Left forelimb (tissue), 1 donor: ENCODE data around the gene ITPR3.

Experiments
- DNase-seq: peaks from one replicate; pipeline ENCODE4 v3.0.0-alpha.2; 2018; ENCODE audit warnings: low spot score

ITPR3 gene

DNA sequence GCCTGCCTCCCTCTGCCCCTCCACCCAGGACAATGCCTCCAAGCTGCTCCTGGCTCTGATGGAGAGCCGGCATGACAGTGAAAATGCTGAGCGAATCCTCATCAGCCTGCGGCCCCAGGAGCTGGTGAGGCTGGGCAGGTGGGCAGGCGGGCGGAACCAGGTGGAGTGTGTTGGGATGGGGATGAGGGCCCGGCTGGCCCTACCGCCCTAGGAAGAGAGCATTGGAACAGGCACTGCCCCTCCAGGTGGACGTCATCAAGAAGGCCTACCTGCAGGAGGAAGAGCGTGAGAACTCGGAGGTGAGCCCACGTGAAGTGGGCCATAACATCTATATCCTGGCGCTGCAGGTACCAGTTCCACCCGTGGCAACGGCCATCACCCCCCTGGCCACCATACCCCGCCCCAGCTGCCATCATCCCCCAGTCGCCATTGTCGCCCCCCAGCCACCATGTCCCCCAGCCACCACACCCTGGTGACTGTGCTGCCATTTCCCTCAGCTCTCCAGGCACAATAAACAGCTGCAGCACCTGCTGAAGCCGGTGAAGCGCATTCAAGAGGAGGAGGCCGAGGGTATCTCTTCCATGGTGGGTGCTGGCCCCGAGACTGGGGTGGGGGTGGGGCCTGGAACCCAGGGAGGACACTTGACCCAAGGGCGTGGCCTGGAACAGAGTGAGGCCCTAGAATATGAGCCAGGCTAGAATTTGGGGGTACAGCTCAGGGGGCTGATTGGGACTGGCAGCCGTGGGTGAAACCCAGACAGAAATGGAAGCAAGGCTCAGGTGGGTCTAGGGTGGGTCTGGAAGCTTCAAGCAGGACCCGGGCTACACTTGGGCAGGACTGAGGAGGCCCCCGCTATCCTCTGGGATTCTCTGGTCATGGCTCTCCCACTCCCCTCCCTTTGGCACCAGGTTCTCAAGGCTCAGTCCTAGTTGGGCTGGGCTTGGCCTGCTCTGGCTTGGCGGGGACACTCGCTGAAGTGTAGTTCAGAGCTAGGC, 66.2 kb downstream of the ITPR3 start:
- no peak for DNase-seq

DNA sequence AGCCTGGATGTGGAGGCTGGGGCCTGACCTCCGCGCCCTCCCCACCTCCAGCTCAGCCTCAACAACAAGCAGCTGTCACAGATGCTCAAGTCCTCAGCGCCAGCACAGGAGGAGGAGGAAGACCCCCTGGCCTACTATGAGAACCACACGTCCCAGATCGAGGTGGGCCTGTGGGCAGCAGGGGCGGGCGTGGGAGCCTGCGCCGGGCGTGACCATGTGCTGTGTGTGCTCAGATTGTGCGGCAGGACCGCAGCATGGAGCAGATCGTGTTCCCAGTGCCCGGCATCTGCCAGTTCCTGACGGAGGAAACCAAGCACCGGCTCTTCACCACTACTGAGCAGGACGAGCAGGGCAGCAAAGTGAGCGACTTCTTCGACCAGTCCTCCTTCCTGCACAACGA, 66.9 kb downstream of the ITPR3 start:
- DNase-seq: no peak

DNA sequence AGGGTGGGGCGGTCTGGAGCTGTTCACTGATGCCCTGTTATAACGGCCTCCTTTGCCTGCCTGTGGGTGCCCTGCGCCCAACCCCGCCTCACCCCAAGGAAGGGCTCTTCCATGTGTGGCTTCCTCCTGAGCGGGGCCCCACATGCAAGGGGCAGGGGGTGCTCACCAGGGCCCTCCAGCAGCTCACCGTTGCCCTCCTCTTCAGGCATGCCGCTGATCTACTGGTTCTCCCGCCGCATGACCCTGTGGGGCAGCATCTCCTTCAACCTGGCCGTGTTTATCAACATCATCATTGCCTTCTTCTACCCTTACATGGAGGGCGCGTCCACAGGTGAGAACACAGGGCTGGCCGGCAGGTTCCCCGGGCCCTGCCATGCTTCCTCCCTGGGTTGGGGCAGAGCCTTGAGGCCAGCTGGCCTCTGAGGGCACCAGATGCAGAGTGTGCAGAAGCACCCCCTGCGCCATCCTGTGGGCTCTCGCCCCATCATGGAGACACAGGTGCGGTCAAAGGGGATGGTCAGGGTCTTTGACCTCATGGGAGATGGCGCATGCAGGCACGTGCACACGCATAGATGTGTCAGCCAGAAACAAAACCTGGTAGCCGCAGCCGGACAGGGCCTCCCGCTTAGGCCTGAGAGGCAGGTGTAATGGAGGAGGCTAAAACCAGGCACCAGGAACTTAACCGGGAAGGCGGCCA, 67.5 kb downstream of the ITPR3 start:
- no peak for DNase-seq

GRCh38 chr6:33689148-33689494, 68.0 kb downstream of the ITPR3 start:
- no peak for DNase-seq

- no peak for DNase-seq
These were observed 68.8 kb downstream of the ITPR3 start for GRCh38 chr6:33689879-33690278.

DNA sequence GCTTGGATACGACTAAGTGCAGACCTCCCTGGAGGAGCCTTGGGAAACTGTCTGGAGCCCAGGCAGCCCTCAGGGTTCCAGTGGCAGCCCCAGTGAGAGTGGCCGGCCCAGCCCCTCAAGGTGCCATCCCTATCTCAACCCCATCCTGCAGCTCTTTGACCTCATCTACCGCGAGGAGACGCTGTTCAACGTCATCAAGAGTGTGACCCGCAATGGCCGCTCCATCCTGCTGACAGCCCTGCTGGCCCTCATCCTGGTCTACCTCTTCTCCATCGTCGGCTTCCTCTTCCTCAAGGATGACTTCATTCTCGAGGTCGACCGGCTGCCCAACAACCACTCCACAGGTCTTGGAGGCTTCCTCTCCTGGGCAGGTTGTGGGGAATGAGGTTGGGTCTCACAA, 69.6 kb downstream of the ITPR3 start:
- DNase-seq: no peak

DNA sequence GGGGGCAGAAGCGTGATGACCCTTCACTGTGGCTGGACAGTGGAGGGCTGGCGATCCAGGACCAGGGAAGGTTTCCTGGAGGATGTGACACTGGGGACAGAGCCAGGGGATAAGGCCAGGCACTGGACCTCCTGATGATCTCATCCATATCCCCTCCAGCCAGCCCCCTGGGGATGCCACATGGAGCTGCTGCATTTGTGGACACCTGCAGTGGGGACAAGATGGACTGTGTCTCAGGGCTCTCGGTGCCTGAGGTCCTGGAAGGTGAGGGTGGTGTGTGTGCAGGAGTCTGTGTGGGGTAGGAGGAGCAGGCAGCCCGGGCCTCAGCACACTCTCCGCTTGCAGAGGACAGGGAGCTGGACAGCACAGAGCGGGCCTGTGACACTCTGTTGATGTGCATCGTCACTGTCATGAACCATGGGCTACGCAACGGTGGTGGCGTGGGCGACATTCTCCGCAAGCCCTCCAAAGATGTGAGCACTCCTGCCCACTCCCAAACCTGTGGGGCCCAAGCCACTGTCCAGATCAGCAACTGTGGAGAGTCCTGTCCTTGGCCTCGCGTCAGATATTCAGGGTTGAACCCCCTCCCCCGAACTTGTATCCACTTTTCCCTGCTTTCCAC, 70.4 kb downstream of the ITPR3 start:
- no peak for DNase-seq

DNA sequence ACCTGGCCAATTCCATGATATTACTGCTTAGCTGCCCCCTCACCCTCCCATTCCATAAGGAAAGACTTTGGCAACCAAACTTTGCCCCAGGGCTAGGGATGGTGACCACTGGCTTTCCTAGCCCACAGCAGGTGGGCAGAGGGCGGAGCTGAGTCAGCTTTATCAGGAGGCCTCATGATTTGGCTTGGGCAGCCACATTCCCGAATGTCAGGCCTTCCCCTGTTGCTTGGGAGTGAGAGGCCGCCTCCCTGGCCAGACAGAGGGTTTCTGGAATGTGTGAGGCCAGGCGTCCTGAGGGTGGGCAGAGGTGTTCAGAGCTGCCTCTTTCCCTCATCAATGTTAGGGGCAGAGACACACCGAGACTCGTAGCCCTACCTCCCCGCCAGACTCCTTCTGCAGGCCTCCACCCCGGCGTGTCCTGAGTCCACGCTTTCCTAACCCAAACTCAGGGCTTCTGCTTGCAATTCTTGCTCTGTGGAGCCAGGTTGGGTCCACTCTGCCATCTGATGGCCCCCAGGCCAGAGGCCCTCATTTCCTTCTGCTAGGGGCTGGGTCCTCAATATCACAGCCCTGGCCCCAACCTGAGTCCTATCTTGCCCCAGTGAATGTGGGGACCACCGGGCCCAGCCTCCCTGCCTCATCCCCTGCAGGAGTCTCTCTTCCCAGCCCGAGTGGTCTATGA, 71.1 kb downstream of the ITPR3 start:
- no peak for DNase-seq

GRCh38 chr6:33692760-33693158, 71.6 kb downstream of the ITPR3 start:
- no peak for DNase-seq

GRCh38 chr6:33693186-33694105, 72.3 kb downstream of the ITPR3 start:
- DNase-seq: no peak

DNA sequence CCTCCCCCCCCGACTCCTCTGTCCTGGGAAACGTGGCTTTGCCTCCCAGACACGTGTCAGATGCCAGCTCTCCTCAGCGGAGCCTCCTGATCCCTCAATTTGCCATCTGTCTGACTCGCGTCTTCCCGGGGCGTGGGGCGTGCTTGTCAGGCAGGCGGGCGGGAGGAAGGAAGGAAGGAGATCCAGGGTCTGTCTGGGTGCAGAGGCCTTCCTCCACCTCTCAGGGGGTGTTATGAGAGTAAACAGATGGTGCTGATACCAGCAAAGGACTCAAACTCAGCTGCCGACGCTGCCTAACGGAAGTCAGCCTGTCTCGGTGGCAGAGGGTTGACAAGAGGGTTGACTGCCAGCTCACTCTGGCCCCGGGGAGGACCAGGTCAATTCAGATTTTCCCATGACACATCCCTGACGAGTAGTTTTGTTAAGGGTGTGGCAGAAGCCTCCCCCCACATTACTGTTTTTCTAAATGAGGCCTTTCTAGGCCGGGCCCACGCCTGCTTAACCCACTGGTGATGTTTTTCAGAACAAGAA, 73.3 kb downstream of the ITPR3 start:
- no peak for DNase-seq

GRCh38 chr6:33694977-33695376, 73.9 kb downstream of the ITPR3 start:
- no peak for DNase-seq

GRCh38 chr6:33695451-33695887, 74.3 kb downstream of the ITPR3 start:
- no peak for DNase-seq

DNA sequence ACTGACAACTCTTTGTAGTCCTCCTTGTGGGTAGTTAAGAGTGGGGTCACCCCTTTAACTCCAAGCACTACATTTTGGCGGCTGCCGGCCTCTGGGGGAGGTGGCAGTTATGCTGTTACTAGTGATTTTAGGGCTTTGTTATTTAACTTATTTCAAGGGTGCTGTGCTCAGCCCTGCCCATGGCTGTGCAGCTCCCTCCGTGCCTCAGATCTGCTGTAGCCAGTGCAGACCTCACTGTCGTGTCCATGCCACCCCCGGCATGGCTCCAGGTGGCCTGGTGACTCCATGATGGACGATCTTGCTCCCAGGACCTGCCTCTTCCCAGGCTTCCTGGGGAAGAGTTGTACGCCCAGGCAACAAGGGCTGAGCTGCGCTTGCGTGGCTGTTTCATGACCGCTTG, 75.0 kb downstream of the ITPR3 start:
- no peak for DNase-seq

GRCh38 chr6:33696548-33697518, 75.7 kb downstream of the ITPR3 start:
- no peak for DNase-seq

DNA sequence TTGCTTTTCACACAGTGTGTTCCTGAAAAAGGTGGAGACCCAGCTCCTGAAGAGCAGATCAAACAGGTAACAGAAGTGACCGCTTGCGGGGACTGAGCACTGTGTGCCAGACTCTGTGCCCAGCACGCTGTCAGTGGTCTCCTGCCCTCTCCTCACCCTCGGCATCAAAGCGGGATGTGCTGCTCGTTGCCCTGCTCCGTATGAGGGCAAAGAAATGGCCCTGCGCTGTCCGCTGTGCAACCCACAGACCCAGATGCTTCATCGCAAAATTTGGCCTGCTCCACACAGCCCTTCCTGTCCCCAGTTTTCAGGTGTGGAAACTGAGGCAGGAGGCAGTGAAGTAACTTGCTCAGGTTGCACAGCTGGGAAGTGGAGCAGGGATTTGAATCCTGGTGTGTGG, 76.7 kb downstream of the ITPR3 start:
- DNase-seq: no peak

DNA sequence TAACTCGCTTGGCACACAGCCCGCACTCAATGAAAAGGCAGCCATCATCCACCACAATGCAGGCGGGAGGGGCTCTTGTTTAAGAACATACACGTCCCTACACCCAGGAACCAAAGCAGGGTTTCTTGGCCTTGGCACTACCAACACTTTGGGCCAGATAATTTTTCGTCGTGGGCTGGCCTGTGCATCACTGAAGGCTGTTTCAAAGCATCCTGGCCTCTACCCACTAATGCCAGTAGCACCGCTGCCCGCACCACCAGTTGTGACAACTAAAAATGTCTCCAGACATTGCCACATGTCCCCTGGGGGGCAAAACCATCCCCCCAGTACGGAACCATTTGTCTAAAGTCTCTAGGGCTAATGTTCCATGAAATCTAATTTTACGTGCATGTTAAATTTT, 77.4 kb downstream of the ITPR3 start:
- no peak for DNase-seq

DNA sequence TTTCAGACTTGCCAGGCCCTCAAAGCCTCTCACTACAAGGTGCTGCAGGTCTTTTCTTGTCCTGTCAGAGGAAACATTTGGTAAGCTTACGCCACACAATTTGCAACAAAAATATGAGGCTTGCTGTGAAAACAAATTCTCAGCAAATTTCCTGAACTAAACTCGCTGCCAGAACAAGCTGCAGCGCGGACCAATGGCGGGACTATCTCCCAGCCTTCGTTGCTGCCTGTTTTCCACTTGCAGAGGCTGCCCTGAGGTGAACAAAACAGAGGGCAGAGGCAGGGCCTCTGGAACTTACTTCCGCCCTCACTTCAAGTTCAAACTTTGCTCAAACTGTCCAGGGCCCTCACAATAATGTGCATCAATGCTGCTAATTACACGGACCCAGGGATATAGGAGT, 78.0 kb downstream of the ITPR3 start:
- DNase-seq: no peak

DNA sequence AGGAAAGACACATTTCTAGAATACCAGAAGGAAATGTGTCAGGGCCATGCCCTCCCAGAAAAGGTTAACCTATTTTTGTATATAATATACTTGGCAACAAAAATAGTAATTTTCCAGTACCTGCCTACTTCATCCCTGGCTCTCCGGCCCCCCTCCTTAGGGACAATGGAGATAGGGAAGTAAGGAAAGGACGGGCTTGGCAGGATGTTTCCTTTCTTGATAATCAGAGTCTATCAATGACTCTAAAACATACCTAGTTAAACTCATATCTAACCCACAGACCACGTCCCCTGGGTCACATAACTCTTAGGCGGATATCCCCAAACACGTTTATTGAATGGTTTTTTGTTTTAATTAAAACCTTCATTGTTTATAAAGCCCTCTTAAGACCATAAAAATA, 78.6 kb downstream of the ITPR3 start:
- DNase-seq: no peak
